SJCRH30 (cell line): ENCODE measurements around the gene MPHOSPH6. TPM values are rescaled to one million over a fixed set of nuclear protein-coding genes. Genes with fewer than 3 reads are reported as not detected.
A peak's percentile ranks its signal among the peaks of the same experiment; 100 is the strongest.

Experiments
- DNase-seq, 2 experiments: peaks; one replicate each; pipeline ENCODE4 v3.0.0-alpha.2; 2015 to 2020
- H3K27ac ChIP-seq: fragments of 250-450 bp; sonication (Bioruptor Pico); 2 replicates; pipeline ENCODE4 v1.5.1; 2020; ENCODE audit warnings: mild to moderate bottlenecking, moderate library complexity
- H3K27me3 ChIP-seq: fragments of 250-450 bp; sonication (Bioruptor Pico); 2 replicates; pipeline ENCODE4 v1.5.1; 2020; ENCODE audit warnings: mild to moderate bottlenecking, moderate library complexity
- H3K36me3 ChIP-seq: fragments of 250-450 bp; sonication (Bioruptor Pico); 2 replicates; pipeline ENCODE4 v1.5.1; 2020; ENCODE audit warnings: mild to moderate bottlenecking, moderate library complexity
- H3K4me1 ChIP-seq: fragments of 250-450 bp; sonication (Bioruptor Pico); 2 replicates; pipeline ENCODE4 v1.5.1; 2020; ENCODE audit warnings: mild to moderate bottlenecking, moderate library complexity
- H3K4me3 ChIP-seq: fragments of 250-450 bp; sonication (Bioruptor Pico); 2 replicates; pipeline ENCODE4 v1.5.1; 2020; ENCODE audit warnings: mild to moderate bottlenecking, moderate library complexity
- H3K9me3 ChIP-seq: fragments of 250-450 bp; sonication (Bioruptor Pico); replicated peaks from 2 replicates; pipeline ENCODE4 v1.5.1; 2020; ENCODE audit warnings: mild to moderate bottlenecking, moderate library complexity
- total RNA-seq: library from RNA; depleted of rRNA; stranded (reverse); fragments of >200 nt; shearing (Covaris generic); gene quantifications from 2 replicates; pipeline ENCODE4 v1.2.3, GENCODE V29; 2014

The MPHOSPH6 gene
- total RNA-seq, 1 experiment from 2014 or later, result 35.5 TPM

DNA sequence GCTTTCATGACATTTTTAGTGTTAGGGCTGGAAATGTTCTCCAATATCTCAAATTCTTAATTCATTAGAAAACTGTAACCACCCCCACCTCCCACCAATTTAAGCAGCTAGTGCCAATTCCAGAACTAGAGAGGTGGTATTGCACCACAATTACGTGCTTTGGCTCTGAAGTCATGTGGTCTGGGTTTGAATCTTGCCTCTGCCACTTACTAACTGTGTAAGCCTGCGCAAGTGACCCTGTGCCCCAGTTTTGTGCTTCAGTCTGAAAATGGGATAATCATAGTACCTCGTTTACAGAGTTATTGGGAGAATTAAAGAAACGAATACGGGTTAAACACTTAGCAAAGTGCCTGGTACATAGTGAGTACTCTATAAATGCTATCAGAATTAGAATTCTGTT is 14.2 kb upstream of the MPHOSPH6 start:
- Histone ChIP-seq H3K9me3 (no peaks in the 10 kb centered on the region), H3K27ac (no peak overlapping the region), H3K4me1 (peaks cover 8% of the 10 kb centered on the region), H3K4me3 (no peak overlapping the region), H3K27me3 (no peaks in the 10 kb centered on the region), H3K36me3 (no peaks in the 10 kb centered on the region)
- DNase-seq, result no peak

DNA sequence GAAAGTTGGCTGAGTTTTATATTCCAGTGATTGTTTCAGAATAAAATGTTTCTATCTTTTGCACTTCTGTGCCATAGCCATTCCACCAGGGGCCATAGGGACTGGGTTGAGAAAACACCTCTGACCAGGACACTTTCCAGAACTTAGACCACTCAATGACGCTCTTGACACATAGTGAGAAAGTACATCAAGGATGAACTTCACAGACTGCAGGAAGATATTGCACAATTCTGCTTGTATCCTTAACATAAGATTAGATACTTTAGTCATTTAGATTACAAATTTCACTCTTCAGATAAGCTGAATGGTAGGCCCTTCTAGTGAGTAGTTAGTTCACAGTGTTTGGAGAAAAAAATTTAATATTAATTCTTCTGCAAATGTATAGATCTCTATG is 13.0 kb upstream of the MPHOSPH6 start:
- H3K27me3 ChIP-seq, result no peaks in the 10 kb centered on the region
- H3K27ac ChIP-seq, result no peak overlapping the region
- peaks cover 8% of the 10 kb centered on the region for H3K4me1 ChIP-seq
- no peak for DNase-seq
- H3K4me3 ChIP-seq, result no peak overlapping the region
- H3K36me3 ChIP-seq, result no peaks in the 10 kb centered on the region
- no peaks in the 10 kb centered on the region for H3K9me3 ChIP-seq

DNA sequence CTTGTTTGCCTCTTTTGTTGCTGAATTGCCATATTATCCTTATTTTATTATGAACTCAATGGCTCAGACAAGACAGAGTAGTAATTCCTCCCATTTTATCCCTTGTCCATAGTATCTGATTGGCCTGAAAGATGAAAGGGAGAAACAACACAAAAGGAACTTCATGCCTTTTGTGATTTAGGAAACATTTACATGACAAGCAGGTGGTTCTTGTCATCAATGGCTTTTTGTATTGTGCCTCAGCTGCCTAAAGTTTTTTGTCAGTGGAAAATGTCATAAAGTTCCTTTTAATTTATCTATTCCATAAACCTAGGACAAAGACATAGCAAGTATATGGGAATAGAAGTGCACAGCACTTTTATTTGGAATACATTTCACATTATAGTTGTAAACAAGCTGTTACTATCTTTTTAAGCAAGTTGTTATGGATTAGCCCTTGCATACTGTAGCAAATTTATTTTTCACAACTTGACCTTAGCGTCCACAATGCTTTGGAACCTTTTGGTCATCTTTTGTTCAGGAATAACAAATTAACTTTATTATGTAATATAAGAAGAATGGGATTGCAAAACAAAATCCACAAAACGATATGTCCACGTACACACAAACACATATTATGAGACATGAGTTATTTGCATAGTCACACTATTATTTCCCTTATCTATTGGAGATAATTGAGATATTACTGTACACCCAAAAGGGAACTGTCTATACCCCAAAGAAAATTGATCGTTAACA is 12.4 kb upstream of the MPHOSPH6 start:
- H3K4me3 ChIP-seq, result no peak overlapping the region
- no peaks in the 10 kb centered on the region for H3K36me3 ChIP-seq
- no peaks in the 10 kb centered on the region for H3K27me3 ChIP-seq
- no peak overlapping the region for H3K27ac ChIP-seq
- H3K4me1 ChIP-seq, result peaks cover 8% of the 10 kb centered on the region
- no peaks in the 10 kb centered on the region for H3K9me3 ChIP-seq
- DNase-seq, result no peak

DNA sequence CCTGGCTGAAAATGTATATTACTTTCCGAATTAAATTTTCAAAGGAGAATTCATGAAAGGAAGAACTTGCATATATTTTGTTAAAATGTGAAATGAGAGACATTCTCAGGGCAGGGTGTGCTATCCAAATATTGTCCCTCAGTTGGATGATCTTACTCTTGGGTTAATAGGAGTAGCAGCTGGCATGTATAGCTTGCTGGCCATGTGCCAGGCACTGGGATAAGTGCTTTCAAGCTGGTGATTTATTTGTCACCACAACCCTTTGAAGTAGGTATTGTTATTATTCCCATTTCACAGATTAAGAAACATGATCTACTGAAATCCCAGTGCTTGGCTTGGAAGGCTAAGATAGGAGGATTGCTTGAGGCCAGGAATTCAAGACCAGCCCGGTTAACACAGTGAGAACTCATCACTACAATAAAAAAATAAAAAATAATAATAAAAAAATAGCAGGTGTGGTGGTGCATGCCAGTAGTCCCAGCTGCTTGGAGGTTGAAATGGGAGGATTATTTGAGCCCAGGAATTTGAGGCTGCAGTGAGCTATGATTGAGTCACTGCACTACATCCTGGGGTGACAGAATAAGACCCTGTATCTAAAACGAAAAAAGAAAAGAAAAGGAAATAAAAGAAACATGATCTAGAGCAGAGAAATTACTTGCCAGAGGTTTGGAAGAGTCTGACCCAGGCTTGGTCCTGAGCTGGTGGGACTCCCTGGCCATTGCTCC is 11.6 kb upstream of the MPHOSPH6 start:
- Histone ChIP-seq H3K4me1 (peaks cover 8% of the 10 kb centered on the region), H3K9me3 (no peaks in the 10 kb centered on the region), H3K27ac (no peak overlapping the region), H3K27me3 (no peaks in the 10 kb centered on the region), H3K4me3 (no peak overlapping the region), H3K36me3 (no peaks in the 10 kb centered on the region)
- DNase-seq, result peak; percentile 43 to 64

DNA sequence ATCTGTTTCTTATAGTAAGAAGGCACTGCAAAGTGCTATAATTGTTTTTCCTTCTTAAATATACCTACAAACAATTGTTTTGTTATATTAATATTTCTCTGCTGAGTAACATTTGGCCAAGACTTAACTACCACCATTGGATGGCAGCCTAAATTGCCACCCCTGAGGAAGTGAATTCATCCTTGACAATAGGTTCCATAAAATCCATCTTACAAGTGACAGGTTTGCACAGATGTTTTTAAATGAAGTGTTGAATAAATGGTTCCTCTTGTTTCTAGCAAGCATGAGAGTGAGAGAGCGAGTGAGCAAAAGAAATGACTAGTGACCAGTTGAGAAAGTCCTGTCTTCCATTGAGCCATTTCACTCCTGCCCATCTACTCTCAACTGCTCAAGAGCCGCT is 8.3 kb upstream of the MPHOSPH6 start:
- DNase-seq, result peak in 1 of 2 experiments; percentile 5
- H3K9me3 ChIP-seq, result no peaks in the 10 kb centered on the region
- no peaks in the 10 kb centered on the region for H3K36me3 ChIP-seq
- no peak overlapping the region for H3K27ac ChIP-seq
- H3K4me3 ChIP-seq, result no peak overlapping the region
- no peaks in the 10 kb centered on the region for H3K27me3 ChIP-seq
- H3K4me1 ChIP-seq, result no peaks in the 10 kb centered on the region

DNA sequence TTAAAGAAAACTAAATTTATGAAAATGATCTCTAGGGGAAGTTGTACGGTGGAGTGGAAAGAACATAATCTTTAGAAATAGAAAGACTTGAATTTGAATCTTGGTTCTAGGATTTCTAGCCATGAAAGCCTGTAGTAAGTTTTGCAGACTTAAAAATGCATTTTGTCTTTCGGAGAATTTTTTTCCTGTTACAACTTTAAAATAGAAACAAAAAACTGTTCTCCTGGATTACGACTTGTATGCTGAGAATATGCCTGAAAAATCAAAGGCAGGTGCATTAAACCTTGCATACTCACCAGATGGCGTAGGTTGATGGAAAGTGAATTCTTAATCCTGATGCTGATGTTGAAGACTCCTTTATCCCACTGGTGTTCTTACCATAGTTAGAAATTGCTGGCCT is 7.5 kb upstream of the MPHOSPH6 start:
- no peaks in the 10 kb centered on the region for H3K4me1 ChIP-seq
- no peaks in the 10 kb centered on the region for H3K9me3 ChIP-seq
- no peaks in the 10 kb centered on the region for H3K27me3 ChIP-seq
- no peaks in the 10 kb centered on the region for H3K36me3 ChIP-seq
- H3K4me3 ChIP-seq, result no peak overlapping the region
- no peak for DNase-seq
- H3K27ac ChIP-seq, result no peak overlapping the region

DNA sequence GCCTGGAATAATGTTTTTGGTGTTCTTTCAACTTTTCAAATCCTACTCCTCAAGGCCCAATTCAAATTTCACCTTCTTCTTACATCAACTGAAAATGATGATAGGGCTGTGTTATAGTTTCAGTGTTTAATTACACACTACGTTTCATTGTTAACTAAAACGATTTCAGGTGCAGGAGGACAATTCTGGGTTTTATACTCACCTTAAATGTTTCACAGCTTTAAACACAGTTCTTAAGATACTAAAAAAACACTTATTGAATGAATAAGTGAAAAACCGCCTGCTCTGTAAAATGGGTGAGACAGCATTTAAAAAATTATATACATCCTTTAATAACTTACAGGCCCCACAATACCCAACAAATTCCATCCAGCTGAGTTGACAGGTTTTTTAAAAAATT is 6.2 kb upstream of the MPHOSPH6 start:
- H3K4me1 ChIP-seq, result no peaks in the 10 kb centered on the region
- no peaks in the 10 kb centered on the region for H3K9me3 ChIP-seq
- DNase-seq, result no peak
- H3K36me3 ChIP-seq, result no peaks in the 10 kb centered on the region
- H3K4me3 ChIP-seq, result no peak overlapping the region
- no peaks in the 10 kb centered on the region for H3K27me3 ChIP-seq
- no peak overlapping the region for H3K27ac ChIP-seq

DNA sequence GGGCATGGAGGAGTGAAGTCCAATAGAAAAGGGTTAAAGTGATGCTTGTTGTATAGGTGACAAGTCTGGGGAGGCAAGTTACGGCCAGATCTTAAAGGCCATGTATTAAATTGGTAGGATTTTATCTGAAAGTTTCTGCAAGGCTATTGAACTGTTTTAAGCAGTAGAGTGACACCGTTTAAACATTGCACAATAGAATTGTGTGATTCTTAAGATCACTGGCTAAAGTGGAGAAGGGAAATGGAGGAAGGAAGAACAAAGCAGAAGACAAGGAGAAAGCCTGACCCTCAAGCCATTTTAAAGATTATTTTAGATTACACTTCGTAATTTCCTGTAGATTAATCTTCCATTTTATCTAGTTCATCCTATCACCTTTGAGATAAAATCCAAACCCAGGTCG is 5.6 kb upstream of the MPHOSPH6 start:
- no peaks in the 10 kb centered on the region for H3K27me3 ChIP-seq
- H3K27ac ChIP-seq, result no peak overlapping the region
- DNase-seq, result no peak
- H3K4me3 ChIP-seq, result no peak overlapping the region
- no peaks in the 10 kb centered on the region for H3K4me1 ChIP-seq
- H3K9me3 ChIP-seq, result no peaks in the 10 kb centered on the region
- H3K36me3 ChIP-seq, result no peaks in the 10 kb centered on the region

DNA sequence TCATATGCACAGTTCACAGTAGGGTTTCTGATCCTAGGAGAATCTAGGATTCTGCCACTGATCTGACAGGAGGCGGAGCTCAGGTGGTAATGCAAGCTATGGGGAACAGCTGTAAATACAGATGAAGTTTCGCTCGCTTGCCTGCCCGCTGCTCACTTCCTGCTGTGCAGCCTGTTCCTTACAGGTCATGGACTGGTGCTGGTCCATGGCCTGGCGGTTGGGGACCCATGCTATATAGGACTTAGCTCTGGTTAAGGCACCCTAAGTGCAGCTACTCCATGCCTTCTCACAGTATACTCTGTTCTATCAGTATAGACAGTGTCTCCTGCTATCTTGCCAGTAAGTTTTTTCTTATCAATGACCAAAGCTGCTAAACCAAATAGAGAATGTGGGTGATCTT is 2.4 kb downstream of the MPHOSPH6 start:
- Histone ChIP-seq H3K9me3 (no peaks in the 10 kb centered on the region), H3K27me3 (no peaks in the 10 kb centered on the region), H3K36me3 (peaks cover 10% of the 10 kb centered on the region; the same call in 1 of the 2 replicates), H3K4me3 (no peak overlapping the region), H3K4me1 (no peaks in the 10 kb centered on the region), H3K27ac (no peak overlapping the region)
- no peak for DNase-seq

DNA sequence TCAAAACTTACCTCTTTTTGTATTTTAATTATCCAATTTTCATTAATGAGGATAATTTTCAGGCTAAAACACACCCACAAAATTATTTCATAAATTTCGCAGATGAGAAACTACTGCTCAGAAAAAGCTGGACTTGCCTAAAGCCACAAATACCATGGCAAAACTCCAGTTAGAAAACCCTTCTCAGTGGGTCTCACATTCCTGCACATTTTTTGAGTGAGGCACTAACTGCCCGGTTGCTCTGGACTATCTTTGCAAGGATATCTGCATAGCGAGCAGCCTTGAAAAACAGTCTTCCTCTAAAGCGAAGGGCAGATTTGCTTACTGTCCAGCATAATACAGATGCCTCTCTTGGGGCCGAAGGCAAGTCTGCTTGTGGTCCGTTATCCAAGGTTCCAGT is 9.8 kb downstream of the MPHOSPH6 start:
- DNase-seq, result no peak
- Histone ChIP-seq H3K9me3 (no peaks in the 10 kb centered on the region), H3K4me3 (no peak overlapping the region), H3K36me3 (peaks cover 15% of the 10 kb centered on the region; the same call in 1 of the 2 replicates), H3K27ac (no peak overlapping the region), H3K4me1 (no peaks in the 10 kb centered on the region), H3K27me3 (no peaks in the 10 kb centered on the region)

DNA sequence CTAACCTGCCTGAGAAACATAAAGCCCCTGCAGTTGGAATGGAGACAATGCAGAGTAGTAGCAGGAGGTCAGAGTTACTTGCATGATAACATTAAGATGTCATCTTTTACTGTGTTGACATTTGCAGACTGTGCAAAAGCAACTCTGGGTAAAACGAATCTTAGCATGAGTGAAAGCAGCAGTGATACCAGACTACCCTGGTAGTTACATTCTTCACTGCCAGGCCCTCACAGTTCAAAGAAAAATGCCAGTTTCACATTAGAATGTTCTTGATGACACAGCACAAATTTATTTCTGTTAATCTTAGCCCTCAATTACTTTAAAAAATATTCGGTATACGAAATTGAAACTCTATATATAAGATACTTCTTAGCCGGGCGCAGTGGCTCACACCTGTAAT is 12.2 kb downstream of the MPHOSPH6 start:
- peaks cover 9% of the 10 kb centered on the region; the same call in 1 of the 2 replicates for H3K36me3 ChIP-seq
- no peak overlapping the region for H3K27ac ChIP-seq
- no peaks in the 10 kb centered on the region for H3K4me1 ChIP-seq
- DNase-seq, result no peak
- H3K9me3 ChIP-seq, result no peaks in the 10 kb centered on the region
- no peak overlapping the region for H3K4me3 ChIP-seq
- no peaks in the 10 kb centered on the region for H3K27me3 ChIP-seq

DNA sequence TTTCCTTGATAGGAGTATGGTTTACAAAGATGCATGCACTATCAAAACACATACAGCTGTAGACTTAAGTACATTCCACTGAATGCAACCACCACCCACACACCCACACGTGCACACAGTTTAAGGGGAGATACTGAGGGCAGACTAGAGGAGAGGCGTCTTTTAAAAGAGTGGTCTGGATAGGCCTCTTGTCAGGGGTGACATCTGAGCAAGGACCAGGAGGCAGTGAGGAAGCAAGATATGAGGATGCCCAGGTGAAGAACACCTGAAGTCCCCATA is 12.6 kb downstream of the MPHOSPH6 start:
- Histone ChIP-seq H3K4me1 (no peaks in the 10 kb centered on the region), H3K27ac (no peak overlapping the region), H3K4me3 (no peak overlapping the region), H3K9me3 (no peaks in the 10 kb centered on the region), H3K36me3 (peaks cover 9% of the 10 kb centered on the region; the same call in 1 of the 2 replicates), H3K27me3 (no peaks in the 10 kb centered on the region)
- DNase-seq, result no peak

DNA sequence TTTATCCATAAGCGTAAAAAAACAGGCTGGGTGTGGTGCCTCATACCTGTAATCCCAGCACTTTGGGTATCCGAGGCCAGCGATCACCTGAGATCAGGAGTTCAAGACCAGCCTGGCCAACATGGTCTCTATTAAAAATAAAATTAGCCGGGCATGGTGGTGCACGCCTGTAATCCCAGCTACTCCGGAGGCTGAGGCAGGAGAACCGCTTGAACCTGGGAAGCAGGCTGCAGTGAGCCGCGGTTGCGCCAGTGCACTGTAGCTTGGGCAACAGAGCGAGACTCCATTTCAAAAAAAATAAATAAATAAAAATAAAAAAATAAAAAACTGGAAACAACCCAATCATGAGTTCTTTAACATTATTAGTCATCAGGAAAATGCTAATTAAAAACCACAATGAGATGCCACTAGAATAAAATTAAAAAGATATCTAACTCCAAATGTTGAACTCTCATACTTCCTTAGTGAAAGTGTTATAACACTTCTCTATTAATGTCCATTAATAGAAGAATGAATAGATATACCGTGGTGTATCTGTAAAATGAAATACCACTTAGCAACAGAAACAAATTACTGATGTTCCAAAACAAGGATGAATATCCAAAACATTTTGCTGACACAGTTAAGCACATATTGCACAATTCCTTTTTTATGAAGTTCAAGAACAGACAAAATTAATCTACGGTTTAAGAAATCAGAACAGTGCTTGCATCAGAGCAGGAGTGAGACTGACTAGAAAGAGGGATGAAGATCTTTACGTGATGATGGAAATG is 13.1 kb downstream of the MPHOSPH6 start:
- H3K4me1 ChIP-seq, result no peaks in the 10 kb centered on the region
- H3K27ac ChIP-seq, result no peak overlapping the region
- no peak overlapping the region for H3K4me3 ChIP-seq
- no peaks in the 10 kb centered on the region for H3K9me3 ChIP-seq
- H3K27me3 ChIP-seq, result no peaks in the 10 kb centered on the region
- no peak for DNase-seq
- peaks cover 7% of the 10 kb centered on the region; the same call in 1 of the 2 replicates for H3K36me3 ChIP-seq

DNA sequence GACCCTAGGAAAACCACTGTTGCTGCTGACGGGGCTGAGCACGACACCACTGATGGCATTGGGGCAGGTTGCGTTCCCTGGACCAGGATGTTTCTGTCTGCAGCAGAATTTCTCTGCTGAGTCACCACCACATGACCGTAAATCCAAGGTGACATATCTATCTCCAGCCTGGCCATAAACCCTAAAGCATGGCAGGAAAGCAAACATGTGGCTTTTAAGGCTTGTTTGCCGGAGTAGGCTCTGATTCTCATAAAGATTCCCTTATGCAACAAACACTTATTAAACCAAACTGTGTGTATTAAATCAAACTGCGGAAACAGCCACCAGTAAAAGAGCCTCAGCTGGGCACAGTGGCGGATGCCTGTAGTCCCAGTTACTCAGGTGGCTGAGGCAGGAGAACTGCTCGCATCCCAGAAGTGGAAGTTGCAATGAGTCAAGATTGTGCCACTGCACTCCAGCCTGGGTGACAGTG is 17.3 kb downstream of the MPHOSPH6 start:
- Histone ChIP-seq H3K27ac (no peak overlapping the region), H3K36me3 (peaks cover 8% of the 10 kb centered on the region; the same call in 1 of the 2 replicates), H3K4me3 (no peak overlapping the region), H3K9me3 (no peaks in the 10 kb centered on the region), H3K27me3 (no peaks in the 10 kb centered on the region), H3K4me1 (no peaks in the 10 kb centered on the region)
- no peak for DNase-seq

DNA sequence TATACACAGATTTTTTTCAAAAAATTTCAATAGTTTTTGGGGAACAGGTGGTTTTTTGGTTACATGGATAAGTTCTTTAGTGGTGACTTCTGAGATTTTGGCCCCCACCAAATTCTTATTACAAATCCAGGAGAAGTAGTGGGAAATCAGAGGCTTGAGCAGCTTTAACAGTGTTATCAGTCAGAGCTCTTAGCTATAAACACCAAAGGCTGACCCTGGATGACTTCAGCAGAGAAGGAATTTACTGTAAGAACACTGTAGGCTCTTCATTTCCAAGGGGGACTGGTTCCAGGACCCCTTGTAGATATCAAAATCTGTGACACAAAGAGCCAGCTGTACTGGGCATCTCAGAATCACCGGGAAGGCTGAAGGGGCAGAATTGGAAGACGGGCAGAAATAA is 17.8 kb downstream of the MPHOSPH6 start:
- DNase-seq, result no peak
- H3K27me3 ChIP-seq, result no peaks in the 10 kb centered on the region
- H3K36me3 ChIP-seq, result peaks cover 8% of the 10 kb centered on the region; the same call in 1 of the 2 replicates
- H3K4me1 ChIP-seq, result no peaks in the 10 kb centered on the region
- no peaks in the 10 kb centered on the region for H3K9me3 ChIP-seq
- no peak overlapping the region for H3K4me3 ChIP-seq
- no peak overlapping the region for H3K27ac ChIP-seq
